Erythroblast (primary cell): Measurements from ENCODE around the gene OXCT1.

Experiments
- GATA1 ChIP-seq: IDR thresholded peaks from 2 replicates; pipeline ENCODE4 v1.6.1; 2011; ENCODE audit warnings: low read depth, mild to moderate bottlenecking, control low read depth, low read length, moderate library complexity
- POLR2A ChIP-seq: IDR thresholded peaks from 2 replicates; pipeline ENCODE4 v1.6.1; 2011; ENCODE audit warnings: mild to moderate bottlenecking, low read length

DNA sequence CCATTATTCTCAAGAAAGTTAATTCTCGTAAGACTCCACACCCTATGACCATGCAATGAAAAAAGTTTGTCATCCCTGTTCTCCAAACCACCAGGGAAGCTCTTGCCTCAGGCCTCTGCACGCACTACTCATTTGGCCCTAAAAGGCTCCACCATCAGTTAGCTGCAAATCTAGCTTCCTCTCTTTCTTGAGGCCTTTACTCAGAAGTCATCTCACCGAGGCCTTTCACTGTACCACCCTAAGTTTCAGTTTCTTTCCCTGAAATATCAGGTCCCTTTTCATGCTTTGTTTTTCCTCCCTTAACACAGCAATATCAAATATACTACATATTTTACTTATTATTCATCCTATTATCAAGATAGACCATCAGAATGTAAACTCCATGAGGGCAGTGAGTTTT is 39.1 kb downstream of the OXCT1 start:
- TF ChIP-seq POLR2A, result no peak
- no peak for TF ChIP-seq GATA1
